ENCODE results near the gene FANCD2. TPM values are rescaled to one million over a fixed set of nuclear protein-coding genes. Genes with fewer than 3 reads are reported as not detected.

Gene FANCD2
- total and polyA plus RNA-seq, 12 donors = 0.48 to 14.5 (median 2.5) TPM

GRCh38 chr3:10010421-10010877 is 15.8 kb upstream of the FANCD2 start:
- WGBS, 4 donors = 4 to 16% (median 8%) methylated on average over 2 to 9 of the region's 9 CpGs
- Histone ChIP-seq H3K27ac (peak overlapping the region in 2 of 5 donors; percentile 21 to 25), H3K36me3 (replicated peaks in 1 of 2) (no peaks in the 10 kb centered on the region), H3K4me3 (peak overlapping the region in 2 of 4 donors; percentile 46 to 71), H3K9me3 (replicated peaks in 1 of 3) (no peaks in the 10 kb centered on the region), H3K4me1 (replicated peaks in 1 of 2) (peaks cover 4 to 23% of the 10 kb centered on the region in 2 donors), H3K27me3 (no peaks in the 10 kb centered on the region)
- DNase-seq = peak in 1 of 7 donors; percentile 50
- TF ChIP-seq POLR2A (IDR thresholded peaks at IDR 0.05) = no peak
- TF ChIP-seq, protein P1, sequence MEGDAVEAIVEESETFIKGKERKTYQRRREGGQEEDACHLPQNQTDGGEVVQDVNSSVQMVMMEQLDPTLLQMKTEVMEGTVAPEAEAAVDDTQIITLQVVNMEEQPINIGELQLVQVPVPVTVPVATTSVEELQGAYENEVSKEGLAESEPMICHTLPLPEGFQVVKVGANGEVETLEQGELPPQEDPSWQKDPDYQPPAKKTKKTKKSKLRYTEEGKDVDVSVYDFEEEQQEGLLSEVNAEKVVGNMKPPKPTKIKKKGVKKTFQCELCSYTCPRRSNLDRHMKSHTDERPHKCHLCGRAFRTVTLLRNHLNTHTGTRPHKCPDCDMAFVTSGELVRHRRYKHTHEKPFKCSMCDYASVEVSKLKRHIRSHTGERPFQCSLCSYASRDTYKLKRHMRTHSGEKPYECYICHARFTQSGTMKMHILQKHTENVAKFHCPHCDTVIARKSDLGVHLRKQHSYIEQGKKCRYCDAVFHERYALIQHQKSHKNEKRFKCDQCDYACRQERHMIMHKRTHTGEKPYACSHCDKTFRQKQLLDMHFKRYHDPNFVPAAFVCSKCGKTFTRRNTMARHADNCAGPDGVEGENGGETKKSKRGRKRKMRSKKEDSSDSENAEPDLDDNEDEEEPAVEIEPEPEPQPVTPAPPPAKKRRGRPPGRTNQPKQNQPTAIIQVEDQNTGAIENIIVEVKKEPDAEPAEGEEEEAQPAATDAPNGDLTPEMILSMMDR (IDR thresholded peaks at IDR 0.05) = no peak
- intact Hi-C loops (cut with DNase I) = no loop called here

GRCh38 chr3:10010878-10011465 is 15.3 kb upstream of the FANCD2 start:
- TF ChIP-seq, protein P1 (IDR thresholded peaks at IDR 0.05) = no peak
- TF ChIP-seq POLR2A (IDR thresholded peaks at IDR 0.05) = peak; percentile 28 to 68
- intact Hi-C loops (cut with DNase I) = no loop called here
- H3K4me3 ChIP-seq = peak overlapping the region in 2 of 4 donors; percentile 46 to 71
- 0% methylated on average over 5 to 51 of the region's 51 CpGs for WGBS, 4 donors
- peaks cover 9 to 27% of the 10 kb centered on the region in 2 donors for H3K4me1 ChIP-seq (replicated peaks in 1 of 2)
- H3K27me3 ChIP-seq = no peaks in the 10 kb centered on the region
- H3K27ac ChIP-seq = peak overlapping the region in 2 of 5 donors; percentile 21 to 25
- H3K36me3 ChIP-seq (replicated peaks in 1 of 2) = no peaks in the 10 kb centered on the region
- DNase-seq = peak; percentile 97 to 98 (median 98)
- no peaks in the 10 kb centered on the region for H3K9me3 ChIP-seq (replicated peaks in 1 of 3)

DNA sequence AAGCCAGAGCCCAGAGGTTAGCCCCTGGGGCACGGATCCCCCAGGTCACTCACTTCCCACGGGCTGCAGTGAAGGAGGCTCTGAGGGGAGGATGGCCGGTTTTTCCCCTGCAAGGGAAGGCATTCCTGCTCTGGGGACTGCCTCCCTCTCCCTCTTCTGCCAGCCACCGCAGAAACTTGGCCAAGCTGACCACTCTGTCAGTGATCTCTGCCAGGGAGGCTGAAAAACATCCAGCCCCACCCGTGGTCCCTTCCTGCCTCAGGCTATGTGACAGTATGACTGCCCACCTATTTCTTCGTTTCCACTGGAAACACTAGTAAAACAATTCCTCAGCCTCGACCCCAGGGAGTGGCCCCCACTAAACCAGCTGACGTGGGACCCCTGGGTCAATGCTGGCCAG is 14.6 kb upstream of the FANCD2 start:
- Histone ChIP-seq H3K27ac (no peak overlapping the region), H3K27me3 (no peaks in the 10 kb centered on the region), H3K9me3 (replicated peaks in 1 of 3) (no peaks in the 10 kb centered on the region), H3K4me3 (no peak overlapping the region), H3K4me1 (replicated peaks in 1 of 2) (peaks cover 12 to 31% of the 10 kb centered on the region in 2 donors), H3K36me3 (replicated peaks in 1 of 2) (no peaks in the 10 kb centered on the region)
- 36 to 73% (median 49%) methylated on average over 4 to 8 of the region's 8 CpGs for WGBS, 4 donors
- DNase-seq = peak in 1 of 7 donors; percentile 51
- TF ChIP-seq POLR2A (IDR thresholded peaks at IDR 0.05) = no peak
- TF ChIP-seq, protein P1 (IDR thresholded peaks at IDR 0.05) = no peak
- intact Hi-C loops (cut with DNase I) = no loop called here

GRCh38 chr3:10012106-10012505 is 14.1 kb upstream of the FANCD2 start:
- no peak overlapping the region for H3K27ac ChIP-seq
- H3K36me3 ChIP-seq (replicated peaks in 1 of 2) = no peaks in the 10 kb centered on the region
- no peaks in the 10 kb centered on the region for H3K27me3 ChIP-seq
- intact Hi-C loops (cut with DNase I) = no loop called here
- 88 to 100% (median 94%) methylated on average over 4 to 7 of the region's 7 CpGs for WGBS, 4 donors
- H3K4me3 ChIP-seq = no peak overlapping the region
- peaks cover 12 to 31% of the 10 kb centered on the region in 2 donors for H3K4me1 ChIP-seq (replicated peaks in 1 of 2)
- H3K9me3 ChIP-seq (replicated peaks in 1 of 3) = no peaks in the 10 kb centered on the region
- no peak for DNase-seq
- TF ChIP-seq POLR2A (IDR thresholded peaks at IDR 0.05) = no peak
- TF ChIP-seq, protein P1 (IDR thresholded peaks at IDR 0.05) = no peak
